ENCODE measurements around the gene TBP. TPM values are rescaled to one million over a fixed set of nuclear protein-coding genes. Genes with fewer than 3 reads are reported as not detected.

Gene TBP
- total RNA-seq, 1 experiment from 2014 or later = 15.7 TPM

Other genes starting within 250 kb of the TBP start
- gene FAM120B, start 247.6 kb upstream of the TBP start, total RNA-seq (2014; rRNA removed) = 8.7 and 11.5 TPM in 2 replicates
- gene PSMB1, start 1.1 kb upstream of the TBP start, total RNA-seq (2014; rRNA removed) = 361 and 449 TPM in 2 replicates
- 77.2 and 95.4 TPM in 2 replicates for gene PDCD2, start 30.3 kb downstream of the TBP start, total RNA-seq (2014; rRNA removed)